Measurements from ENCODE around the gene CCDC170.
"Not testable (repeated sequence)": the region's sequence is repeated elsewhere in the genome, so short reads cannot be mapped to it uniquely, and the experiment has no call there.

Gene CCDC170

GRCh38 chr6:151493804-151494234, at the start of gene CCDC170:
CCDC170 (plus strand) TSS chr6:151494017; CDS start chr6:151494129, 112 bp downstream.
- no peak for DNase-seq (ENCODE audit: low read depth in 2 of 2)

- no peak for DNase-seq (ENCODE audit: low read depth in 2 of 2)
Measured at GRCh38 chr6:151445482-151445881, 48.3 kb upstream of the CCDC170 start.

GRCh38 chr6:151447237-151447636, 46.6 kb upstream of the CCDC170 start:
- DNase-seq (ENCODE audit: low read depth in 2 of 2): no peak

- DNase-seq (ENCODE audit: low read depth in 2 of 2): no peak
Measured at GRCh38 chr6:151448623-151449022, 45.2 kb upstream of the CCDC170 start.

- DNase-seq (ENCODE audit: low read depth in 2 of 2): not testable (repeated sequence)
Measured at GRCh38 chr6:151450928-151451327, 42.9 kb upstream of the CCDC170 start.

- no peak for DNase-seq (ENCODE audit: low read depth in 2 of 2)
Measured at GRCh38 chr6:151451417-151451949, 42.3 kb upstream of the CCDC170 start.

GRCh38 chr6:151451950-151452749, 41.7 kb upstream of the CCDC170 start, which contains the start of gene RMND1:
RMND1 (minus strand) TSS chr6:151452126; CDS start chr6:151445811, 6,315 bp downstream.
- peak; percentile 97 for DNase-seq (ENCODE audit: low read depth in 2 of 2)

- no peak for DNase-seq (ENCODE audit: low read depth in 2 of 2)
Measured at GRCh38 chr6:151452750-151453427, 40.9 kb upstream of the CCDC170 start.

- not testable (repeated sequence) for DNase-seq (ENCODE audit: low read depth in 2 of 2)
Measured at GRCh38 chr6:151455751-151456398, 37.9 kb upstream of the CCDC170 start.

GRCh38 chr6:151461673-151462072, 32.1 kb upstream of the CCDC170 start:
- DNase-seq (ENCODE audit: low read depth in 2 of 2): no peak

GRCh38 chr6:151464702-151465101, 29.1 kb upstream of the CCDC170 start:
- no peak for DNase-seq (ENCODE audit: low read depth in 2 of 2)

GRCh38 chr6:151475653-151476523, 17.9 kb upstream of the CCDC170 start:
- peak in 1 of 2 donors; percentile 10 for DNase-seq (ENCODE audit: low read depth in 2 of 2)

- no peak for DNase-seq (ENCODE audit: low read depth in 2 of 2)
Measured at GRCh38 chr6:151477726-151478125, 16.1 kb upstream of the CCDC170 start.

- DNase-seq (ENCODE audit: low read depth in 2 of 2): no peak
Measured at GRCh38 chr6:151478670-151479069, 15.1 kb upstream of the CCDC170 start.

- no peak for DNase-seq (ENCODE audit: low read depth in 2 of 2)
Measured at GRCh38 chr6:151481786-151482185, 12.0 kb upstream of the CCDC170 start.

GRCh38 chr6:151482290-151482689, 11.5 kb upstream of the CCDC170 start:
- no peak for DNase-seq (ENCODE audit: low read depth in 2 of 2)

- DNase-seq (ENCODE audit: low read depth in 2 of 2): no peak
Measured at GRCh38 chr6:151483994-151484393, 9.8 kb upstream of the CCDC170 start.

- DNase-seq (ENCODE audit: low read depth in 2 of 2): no peak
Measured at GRCh38 chr6:151488226-151488625, 5.6 kb upstream of the CCDC170 start.

- DNase-seq (ENCODE audit: low read depth in 2 of 2): no peak
Measured at GRCh38 chr6:151490996-151491395, 2.8 kb upstream of the CCDC170 start.

GRCh38 chr6:151493161-151493803, 535 bp upstream of the CCDC170 start:
- no peak for DNase-seq (ENCODE audit: low read depth in 2 of 2)
